Neural cell (in vitro differentiated cells): ENCODE results near the gene CACNA2D2. TPM values are rescaled to one million over a fixed set of nuclear protein-coding genes. Genes with fewer than 3 reads are reported as not detected.

Experiments
- H2AFZ ChIP-seq: fragments of 200-600, 300-800 bp; sonication (generic), shearing (Covaris generic); 2 replicates; pipeline ENCODE4 v1.6.0; 2014; ENCODE audit warnings: low read depth, mild to moderate bottlenecking, antibody characterized with exemption, low read length, moderate library complexity
- H3F3A ChIP-seq: fragments of 200-600 bp; shearing (Covaris generic); 2 replicates; pipeline ENCODE4 v1.6.1; 2016; ENCODE audit warnings: mild to moderate bottlenecking, moderate library complexity, mixed read lengths, antibody characterized with exemption, low read length; ENCODE audit not compliant: insufficient read depth, poor library complexity, severe bottlenecking
- H3K27ac ChIP-seq: fragments of 200-600, 300-800 bp; sonication (generic), shearing (Covaris generic); 2 replicates; pipeline ENCODE4 v1.5.1; 2014; ENCODE audit warnings: mild to moderate bottlenecking, low read length, moderate library complexity
- H3K27me3 ChIP-seq: fragments of 300-800, 200-600 bp; sonication (generic), shearing (Covaris generic); 2 replicates; pipeline ENCODE4 v1.6.0; 2014; ENCODE audit warnings: mild to moderate bottlenecking, low read depth, low read length, moderate library complexity; ENCODE audit not compliant: insufficient read depth
- H3K36me3 ChIP-seq: fragments of 300-800, 200-600 bp; sonication (generic), shearing (Covaris generic); 2 replicates; pipeline ENCODE4 v1.5.1; 2014; ENCODE audit warnings: mild to moderate bottlenecking, antibody characterized with exemption, low read length, moderate library complexity; ENCODE audit not compliant: insufficient read depth
- H3K4me2 ChIP-seq: fragments of 300-800, 200-600 bp; sonication (generic), shearing (Covaris generic); 2 replicates; pipeline ENCODE4 v1.6.0; 2014; ENCODE audit warnings: mild to moderate bottlenecking, low read length
- H3K4me3 ChIP-seq: fragments of 300-800, 200-600 bp; sonication (generic), shearing (Covaris generic); 2 replicates; pipeline ENCODE4 v1.5.1; 2014; ENCODE audit warnings: mild to moderate bottlenecking, low read length, moderate library complexity
- H3K79me2 ChIP-seq: fragments of 200-600 bp; shearing (Covaris generic); replicated peaks from 2 replicates; pipeline ENCODE4 v1.6.0; 2014; ENCODE audit warnings: mild to moderate bottlenecking, low read length, moderate library complexity; ENCODE audit not compliant: insufficient read depth
- H3K9ac ChIP-seq: fragments of 300-800, 200-600 bp; sonication (generic), shearing (Covaris generic); 2 replicates; pipeline ENCODE4 v1.6.1; 2016; ENCODE audit warnings: mild to moderate bottlenecking, low read length, mixed read lengths
- H3K9me2 ChIP-seq: fragments of 200-600 bp; shearing (Covaris generic); 2 replicates; pipeline ENCODE4 v1.6.1; 2016; ENCODE audit warnings: mild to moderate bottlenecking, low read length, mixed read lengths; ENCODE audit not compliant: insufficient read depth
- H3K9me3 ChIP-seq: fragments of 200-600, 300-800 bp; sonication (generic), shearing (Covaris generic); 2 replicates; pipeline ENCODE4 v1.6.1; 2016; ENCODE audit warnings: mild to moderate bottlenecking, mixed run types, low read length, moderate library complexity, mixed read lengths
- H4K20me1 ChIP-seq: fragments of 200-600 bp; shearing (Covaris generic); 2 replicates; pipeline ENCODE4 v1.6.1; 2016; ENCODE audit warnings: mild to moderate bottlenecking, mixed run types; ENCODE audit not compliant: insufficient read depth
- CTCF ChIP-seq: fragments of 450-650 bp; IDR thresholded peaks from 2 replicates; pipeline ENCODE4 v1.5.1; 2014; ENCODE audit warnings: antibody characterized with exemption, mild to moderate bottlenecking, moderate library complexity; ENCODE audit not compliant: poor library complexity, severe bottlenecking
- EP300 ChIP-seq: fragments of 450-650 bp; conservative IDR thresholded peaks from 2 replicates; pipeline ENCODE4 v1.6.1; 2014; ENCODE audit warnings: antibody characterized with exemption, mild to moderate bottlenecking, moderate library complexity; ENCODE audit not compliant: poor library complexity, severe bottlenecking
- EZH2 ChIP-seq: fragments of 200-600, 300-800 bp; shearing (Covaris generic), sonication (generic); IDR thresholded peaks from 2 replicates; pipeline ENCODE4 v1.6.1; 2014; ENCODE audit warnings: antibody characterized with exemption, low read length, borderline replicate concordance, mild to moderate bottlenecking; ENCODE audit not compliant: insufficient read depth, poor library complexity, severe bottlenecking
- MXI1 ChIP-seq: fragments of 450-650 bp; conservative IDR thresholded peaks from 2 replicates; pipeline ENCODE4 v1.6.1; 2014; ENCODE audit warnings: antibody characterized with exemption, mild to moderate bottlenecking; ENCODE audit not compliant: poor library complexity, severe bottlenecking
- POLR2AphosphoS5 ChIP-seq: IDR thresholded peaks from 2 replicates; pipeline ENCODE4 v1.6.1; 2012
- RAD21 ChIP-seq: fragments of 450-650 bp; conservative IDR thresholded peaks from 2 replicates; pipeline ENCODE4 v1.6.1; 2014; ENCODE audit warnings: antibody characterized with exemption, mild to moderate bottlenecking, moderate library complexity
- REST ChIP-seq: IDR thresholded peaks from 2 replicates; pipeline ENCODE4 v1.6.1; 2012; ENCODE audit warnings: borderline replicate concordance
- SMC3 ChIP-seq: fragments of 450-650 bp; conservative IDR thresholded peaks from 2 replicates; pipeline ENCODE4 v1.6.1; 2014; ENCODE audit warnings: antibody characterized with exemption, mild to moderate bottlenecking, moderate library complexity; ENCODE audit not compliant: poor library complexity
- TAF1 ChIP-seq: IDR thresholded peaks from 2 replicates; pipeline ENCODE4 v1.6.1; 2012; ENCODE audit warnings: low read depth
- polyA plus RNA-seq: library from polyadenylated mRNA; depleted of rRNA; stranded (reverse); fragments of >200 nt; gene quantifications from 2 replicates; pipeline ENCODE4 v1.2.3, GENCODE V29; 2014

The CACNA2D2 gene
- polyA plus RNA-seq, 1 donor from 2014 or later: 7.8 TPM

- no peaks in the 10 kb centered on the region for H4K20me1 ChIP-seq
- no peaks in the 10 kb centered on the region for H3F3A ChIP-seq
- H3K79me2 ChIP-seq: no peaks in the 10 kb centered on the region
These were observed 23.0 kb downstream of the CACNA2D2 start for GRCh38 chr3:50480471-50480870.

GRCh38 chr3:50479523-50479922, 23.9 kb downstream of the CACNA2D2 start:
- no peak overlapping the region for H3K4me3 ChIP-seq
- H3K36me3 ChIP-seq: no peaks in the 10 kb centered on the region
- no peaks in the 10 kb centered on the region for H4K20me1 ChIP-seq
- no peak overlapping the region for H3K27ac ChIP-seq
- no peak overlapping the region for H2AFZ ChIP-seq
- no peaks in the 10 kb centered on the region for H3K27me3 ChIP-seq
- H3K9ac ChIP-seq: no peak overlapping the region
- no peaks in the 10 kb centered on the region for H3K9me2 ChIP-seq
- H3K4me2 ChIP-seq: no peak overlapping the region
- no peaks in the 10 kb centered on the region for H3K79me2 ChIP-seq
- no peaks in the 10 kb centered on the region for H3F3A ChIP-seq
- no peaks in the 10 kb centered on the region for H3K9me3 ChIP-seq
- no peak for TF ChIP-seq EP300
- TF ChIP-seq TAF1: no peak
- no peak for TF ChIP-seq POLR2AphosphoS5
- no peak for TF ChIP-seq SMC3
- no peak for TF ChIP-seq REST
- no peak for TF ChIP-seq RAD21
- no peak for TF ChIP-seq CTCF

More at GRCh38 chr3:50480471-50480870, 23.0 kb downstream of the CACNA2D2 start:
- Histone ChIP-seq H2AFZ (no peak overlapping the region), H3K4me3 (no peak overlapping the region), H3K36me3 (no peaks in the 10 kb centered on the region), H3K9ac (no peak overlapping the region), H3K4me2 (no peak overlapping the region), H3K27ac (no peak overlapping the region), H3K9me3 (no peaks in the 10 kb centered on the region), H3K9me2 (no peaks in the 10 kb centered on the region), H3K27me3 (no peaks in the 10 kb centered on the region)
- no peak for TF ChIP-seq MXI1
- TF ChIP-seq REST: no peak
- TF ChIP-seq CTCF: no peak
- no peak for TF ChIP-seq SMC3
- TF ChIP-seq TAF1: no peak
- TF ChIP-seq POLR2AphosphoS5: no peak
- TF ChIP-seq EP300: no peak
- TF ChIP-seq RAD21: no peak
- TF ChIP-seq EZH2: no peak
